Measurements from ENCODE around the gene MUS81.
A peak's percentile ranks its signal among the peaks of the same experiment; 100 is the strongest.
"Not testable (repeated sequence)": the region's sequence is repeated elsewhere in the genome, so short reads cannot be mapped to it uniquely, and the experiment has no call there.

MUS81 gene

GRCh38 chr11:65873318-65874156, 13.3 kb downstream of the MUS81 start:
- DNase-seq (ENCODE audit: low read depth) = peak; percentile 91

- peak; percentile 45 for DNase-seq (ENCODE audit: low read depth)
These were observed 19.4 kb downstream of the MUS81 start, which contains the start of gene CTSW for GRCh38 chr11:65879617-65880016. Gene CTSW, plus strand, starts transcription at chr11:65879837. Its CDS starts 18 bp downstream, at chr11:65879855.

GRCh38 chr11:65880027-65880426, 19.8 kb downstream of the MUS81 start:
- no peak for DNase-seq (ENCODE audit: low read depth)

GRCh38 chr11:65880844-65881421, 20.7 kb downstream of the MUS81 start:
- no peak for DNase-seq (ENCODE audit: low read depth)

- no peak for DNase-seq (ENCODE audit: low read depth)
These were observed 22.2 kb downstream of the MUS81 start for GRCh38 chr11:65882120-65883057.

DNA sequence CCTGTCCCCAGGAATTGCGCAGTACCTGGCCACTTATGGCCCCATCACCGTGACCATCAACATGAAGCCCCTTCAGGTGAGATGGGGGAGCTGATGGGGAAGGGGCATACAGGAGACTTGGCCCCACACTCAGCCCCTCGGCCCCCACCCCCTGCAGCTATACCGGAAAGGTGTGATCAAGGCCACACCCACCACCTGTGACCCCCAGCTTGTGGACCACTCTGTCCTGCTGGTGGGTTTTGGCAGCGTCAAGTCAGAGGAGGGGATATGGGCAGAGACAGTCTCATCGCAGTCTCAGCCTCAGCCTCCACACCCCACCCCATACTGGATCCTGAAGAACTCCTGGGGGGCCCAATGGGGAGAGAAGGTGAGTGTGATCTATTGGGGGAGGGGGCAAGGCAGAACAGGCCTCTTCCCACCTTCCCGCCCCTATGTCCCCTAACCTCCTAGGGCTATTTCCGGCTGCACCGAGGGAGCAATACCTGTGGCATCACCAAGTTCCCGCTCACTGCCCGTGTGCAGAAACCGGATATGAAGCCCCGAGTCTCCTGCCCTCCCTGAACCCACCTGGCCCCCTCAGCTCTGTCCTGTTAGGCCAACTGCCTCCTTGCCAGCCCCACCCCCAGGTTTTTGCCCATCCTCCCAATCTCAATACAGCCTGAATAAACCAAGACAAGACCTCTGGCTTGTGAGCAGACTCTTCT, 23.0 kb downstream of the MUS81 start:
- no peak for DNase-seq (ENCODE audit: low read depth)

DNA sequence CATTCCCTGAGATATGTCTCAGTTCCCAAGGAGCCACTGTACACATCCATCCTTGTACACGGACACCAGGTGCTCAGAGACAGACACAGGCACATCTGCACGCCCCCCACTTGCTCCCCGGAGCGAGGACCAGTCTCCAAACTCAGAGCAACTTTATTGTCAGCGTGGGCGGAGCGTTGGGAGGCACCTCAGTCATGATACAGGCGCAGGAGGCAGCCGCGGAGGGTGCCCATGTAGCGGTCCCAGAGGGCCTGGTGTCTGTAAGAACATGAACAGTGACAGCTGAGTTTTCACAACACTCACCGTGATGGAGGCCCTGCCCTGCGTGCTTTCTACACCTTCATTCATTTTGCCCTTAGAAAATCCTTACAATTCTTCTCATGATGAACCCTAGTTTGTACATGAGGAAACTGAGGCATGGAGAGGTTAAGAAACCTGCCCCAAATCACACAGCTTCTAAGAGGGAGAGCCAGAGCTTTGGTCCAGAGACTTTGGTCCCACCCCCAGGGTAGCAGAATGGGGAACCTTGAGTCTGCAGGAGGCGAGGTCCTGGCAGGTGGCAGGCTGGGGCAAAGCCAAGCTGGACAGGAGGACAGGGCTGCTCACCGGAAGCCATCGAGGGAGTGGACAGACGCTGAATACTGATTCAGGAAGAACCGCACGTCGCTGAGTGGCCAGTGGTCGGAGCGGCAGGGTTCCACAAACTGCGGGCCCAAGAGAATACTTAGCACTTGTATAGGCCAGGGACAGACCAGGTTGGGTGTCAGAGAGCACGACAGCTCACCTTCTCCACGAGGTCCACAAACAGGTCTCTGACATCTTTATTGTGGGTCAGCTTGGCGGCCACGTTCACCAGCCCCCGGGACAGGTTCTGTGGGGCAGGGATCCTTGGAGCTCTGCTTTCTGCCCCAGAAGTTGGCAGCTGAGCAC, 23.8 kb downstream of the MUS81 start:
- DNase-seq (ENCODE audit: low read depth) = no peak

DNA sequence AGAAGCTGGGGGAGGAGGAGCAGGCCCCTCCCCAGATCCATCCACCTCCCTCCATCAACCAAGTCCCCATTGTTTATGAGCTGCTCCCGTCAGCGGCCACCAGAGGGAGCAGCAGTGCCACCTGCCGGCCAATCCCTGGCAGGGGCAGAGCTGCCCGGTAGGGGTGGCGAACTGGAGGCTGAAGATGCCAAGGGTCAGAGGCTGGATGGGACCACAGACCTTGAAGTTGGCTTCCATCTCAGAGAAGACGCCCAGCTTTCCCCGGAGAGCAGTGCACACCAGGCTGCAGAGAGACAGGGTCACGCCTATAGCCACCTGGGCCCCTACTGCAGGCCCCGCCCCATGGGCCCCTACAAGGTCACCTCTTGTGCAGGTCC, 24.5 kb downstream of the MUS81 start:
- DNase-seq (ENCODE audit: low read depth) = peak; percentile 70

DNA sequence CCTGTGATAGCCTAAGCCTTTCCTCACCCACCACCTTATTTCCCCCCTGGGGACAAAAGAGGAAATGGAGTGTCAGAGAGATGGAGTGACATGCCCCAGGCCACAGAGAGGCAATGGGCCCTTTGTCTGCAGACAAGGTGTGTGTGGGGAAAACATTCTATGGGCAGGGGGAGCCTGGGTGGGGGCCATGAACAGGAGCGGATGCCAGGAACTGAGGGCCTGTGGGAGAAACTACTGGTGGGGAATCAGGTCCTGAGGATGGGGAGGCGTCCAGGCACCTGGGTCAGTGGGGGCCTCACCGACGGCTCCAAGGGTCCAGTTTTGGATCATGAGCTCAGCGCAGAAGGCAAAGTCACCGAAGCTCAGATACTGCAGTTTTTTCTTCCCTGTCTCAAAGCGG, 25.0 kb downstream of the MUS81 start:
- DNase-seq (ENCODE audit: low read depth) = no peak

- no peak for DNase-seq (ENCODE audit: low read depth)
These were observed 25.7 kb downstream of the MUS81 start for GRCh38 chr11:65885808-65886536.

GRCh38 chr11:65886826-65887722, 26.8 kb downstream of the MUS81 start:
- no peak for DNase-seq (ENCODE audit: low read depth)

DNA sequence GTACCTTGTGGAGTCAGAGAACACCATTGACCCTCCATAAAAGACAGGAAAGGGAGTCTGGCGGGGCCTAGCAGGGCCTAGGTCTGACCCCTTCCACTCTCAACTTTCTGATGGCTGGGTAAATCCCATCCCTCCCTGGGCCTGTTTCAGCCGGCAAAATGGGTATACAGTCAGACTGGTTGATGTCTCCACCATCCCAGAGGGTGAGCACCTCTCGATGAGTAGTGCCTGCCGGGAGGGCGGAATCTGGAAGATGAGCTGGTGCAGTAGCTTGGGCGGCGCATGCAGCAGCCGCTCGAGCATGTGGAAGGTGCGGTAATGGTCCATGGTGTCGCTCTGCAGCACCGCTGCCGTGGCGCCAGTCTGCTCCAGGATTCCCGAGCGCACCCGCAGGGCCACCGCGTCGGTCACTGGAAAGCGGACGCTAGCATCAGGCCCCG, 27.5 kb downstream of the MUS81 start:
- DNase-seq (ENCODE audit: low read depth) = no peak

- peak; percentile 96 for DNase-seq (ENCODE audit: low read depth)
These were observed 28.1 kb downstream of the MUS81 start, which contains the start of gene FIBP for GRCh38 chr11:65888163-65888814. Gene FIBP, minus strand, starts transcription at chr11:65888471. Its CDS starts 53 bp downstream, at chr11:65888418.

DNA sequence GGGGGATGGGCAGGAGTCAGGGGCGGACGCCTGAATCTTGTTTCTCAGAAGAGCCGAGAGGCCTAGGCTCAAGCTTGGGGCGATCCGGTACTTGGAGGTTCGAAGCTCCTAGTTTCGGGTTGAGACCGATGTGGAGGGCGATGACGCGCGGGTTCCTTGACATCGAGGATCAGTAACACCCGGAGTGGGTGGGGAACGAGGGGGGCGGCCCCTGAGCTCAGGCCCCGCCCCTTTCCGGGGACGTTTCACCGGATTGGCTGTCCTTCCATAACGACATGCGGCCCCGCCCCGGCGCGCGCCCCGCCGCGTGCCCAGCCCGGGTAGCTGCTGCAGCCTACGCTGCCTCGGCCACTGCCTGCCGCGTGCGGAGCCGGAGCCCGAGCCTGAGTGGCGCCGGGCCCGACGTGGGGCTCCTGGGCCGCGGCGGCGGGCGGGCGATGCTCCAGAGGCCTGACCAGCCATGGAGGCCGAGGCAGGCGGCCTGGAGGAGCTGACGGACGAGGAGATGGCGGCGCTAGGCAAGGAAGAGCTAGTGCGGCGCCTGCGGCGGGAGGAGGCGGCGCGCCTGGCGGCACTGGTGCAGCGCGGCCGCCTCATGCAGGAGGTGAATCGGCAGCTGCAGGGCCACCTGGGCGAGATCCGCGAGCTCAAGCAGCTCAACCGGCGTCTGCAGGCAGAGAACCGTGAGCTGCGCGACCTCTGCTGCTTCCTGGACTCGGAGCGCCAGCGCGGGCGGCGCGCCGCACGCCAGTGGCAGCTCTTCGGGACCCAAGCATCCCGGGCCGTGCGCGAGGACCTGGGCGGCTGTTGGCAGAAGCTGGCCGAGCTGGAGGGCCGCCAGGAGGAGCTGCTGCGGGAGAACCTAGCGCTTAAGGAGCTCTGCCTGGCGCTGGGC, 30.3 kb downstream of the MUS81 start, which contains the start of gene CCDC85B:
CCDC85B (plus strand) TSS at position 350 of the 895 bp plus-strand sequence; CDS start at position 461, 111 bp downstream.
- DNase-seq (ENCODE audit: low read depth) = peak; percentile 97

DNA sequence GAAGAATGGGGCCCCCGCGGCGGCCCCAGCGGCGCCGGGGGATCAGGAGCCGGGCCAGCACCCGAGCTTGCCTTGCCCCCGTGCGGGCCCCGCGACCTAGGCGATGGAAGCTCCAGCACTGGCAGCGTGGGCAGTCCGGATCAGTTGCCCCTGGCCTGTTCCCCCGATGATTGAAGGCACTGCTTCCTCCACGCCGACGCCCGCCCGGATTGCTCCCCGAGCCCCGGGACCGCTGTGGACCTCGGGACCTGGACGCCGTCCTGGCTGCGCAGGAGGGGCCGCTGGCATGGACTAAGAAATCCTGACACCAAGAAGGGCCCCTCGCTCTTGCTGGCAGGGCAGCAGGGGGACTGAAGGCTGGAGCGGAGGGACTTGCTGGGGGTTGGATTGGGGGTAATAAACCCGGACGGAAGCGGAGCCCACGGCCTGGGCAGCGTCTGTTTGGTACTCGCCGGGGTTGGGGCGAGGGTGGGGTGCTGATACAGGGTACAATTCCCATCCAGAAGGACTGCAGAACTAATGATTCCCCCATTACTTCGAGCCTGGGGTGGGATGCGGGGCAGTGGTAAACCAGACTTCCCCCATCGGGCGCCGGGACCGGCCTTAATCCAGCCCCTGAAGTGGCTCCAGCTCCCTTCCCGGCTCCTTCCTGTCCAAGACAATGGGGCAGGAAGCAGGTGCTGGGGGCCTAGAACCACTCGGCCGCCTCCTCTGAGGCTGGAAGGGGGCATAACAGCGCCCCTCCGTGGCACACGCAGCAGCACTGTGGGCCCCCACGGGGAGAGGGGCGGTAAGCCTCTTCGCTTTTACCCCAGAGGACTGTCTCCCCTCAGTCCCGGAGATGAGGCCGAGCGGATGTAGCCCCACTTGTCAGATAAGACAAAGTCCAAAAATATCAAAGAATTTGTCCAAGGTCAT, 31.2 kb downstream of the MUS81 start:
- peak; percentile 21 for DNase-seq (ENCODE audit: low read depth)

DNA sequence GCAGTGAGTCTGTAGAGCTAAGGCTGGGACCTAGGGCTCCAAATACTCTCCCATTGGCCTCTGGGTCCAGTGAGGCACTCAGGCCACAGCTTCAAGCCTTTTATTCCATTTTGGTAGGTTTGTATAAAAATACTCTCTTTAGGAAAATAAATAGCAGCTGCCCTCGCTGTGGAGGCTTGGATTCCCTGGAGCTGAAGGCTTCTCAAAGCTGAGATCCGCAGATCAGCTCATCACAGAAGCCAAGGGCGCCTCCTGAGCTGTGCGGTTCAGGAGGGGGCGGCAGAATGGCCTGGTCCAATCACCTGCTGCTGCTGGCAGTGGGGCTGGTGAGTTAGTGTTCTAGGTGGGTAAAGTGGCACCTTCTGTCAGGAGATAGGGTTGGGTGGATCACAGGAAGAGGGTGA, 31.9 kb downstream of the MUS81 start:
- DNase-seq (ENCODE audit: low read depth) = not testable (repeated sequence)
